ENCODE results near the gene ST3GAL5.

Gene ST3GAL5

DNA sequence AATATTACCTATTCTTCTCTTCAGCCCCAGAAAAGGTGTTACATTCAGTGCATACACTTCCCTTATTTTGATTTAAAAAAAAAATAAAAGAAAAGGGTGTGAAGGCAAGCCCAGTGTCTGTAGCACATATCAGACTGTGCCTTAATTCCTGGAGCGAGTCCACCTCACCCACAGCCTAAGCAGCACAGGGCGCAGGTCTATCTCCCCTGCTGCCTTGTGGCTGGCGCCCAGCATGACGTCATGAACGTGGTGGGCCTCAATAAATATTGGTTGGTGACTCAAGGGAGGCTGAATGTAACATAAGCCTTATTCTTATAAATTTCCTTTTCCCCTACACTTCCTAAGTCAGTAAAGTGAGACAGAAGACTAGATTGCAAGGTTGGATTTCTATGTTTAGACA, 26.4 kb downstream of the ST3GAL5 start:
- Histone ChIP-seq H3K9me3 (ENCODE audit: low read length) (no peaks in the 10 kb centered on the region), H3K36me3 (ENCODE audit: insufficient read depth, low read length) (no peaks in the 10 kb centered on the region), H3K4me3 (ENCODE audit: low read length) (no peak overlapping the region), H3K4me1 (ENCODE audit: insufficient read depth, low read length) (peaks cover 7% of the 10 kb centered on the region), H2AFZ (ENCODE audit: low read depth, low read length) (no peak overlapping the region), H3K27me3 (ENCODE audit: insufficient read depth, low read length) (no peaks in the 10 kb centered on the region)

DNA sequence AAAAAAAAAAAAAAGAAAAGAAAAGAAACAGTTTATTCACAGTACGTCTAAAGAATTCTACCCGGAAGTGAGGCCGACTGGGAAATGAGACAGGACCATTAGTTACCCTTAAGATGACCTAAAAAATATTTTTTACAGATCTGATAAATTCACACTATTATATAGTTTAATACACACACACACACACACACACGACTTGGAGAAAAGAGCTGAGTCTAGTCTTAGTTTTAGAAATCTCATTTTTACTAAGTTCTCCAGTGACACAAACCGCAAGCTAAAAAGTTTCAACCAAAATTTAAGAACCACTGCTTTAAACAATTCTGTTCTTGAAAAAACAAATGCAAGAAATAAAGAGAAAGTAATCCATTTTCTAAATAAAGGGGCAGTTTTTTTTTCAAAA, 27.1 kb downstream of the ST3GAL5 start:
- Histone ChIP-seq H3K36me3 (ENCODE audit: insufficient read depth, low read length) (no peaks in the 10 kb centered on the region), H2AFZ (ENCODE audit: low read depth, low read length) (no peak overlapping the region), H3K4me3 (ENCODE audit: low read length) (no peak overlapping the region), H3K27me3 (ENCODE audit: insufficient read depth, low read length) (no peaks in the 10 kb centered on the region), H3K4me1 (ENCODE audit: insufficient read depth, low read length) (peaks cover 7% of the 10 kb centered on the region), H3K9me3 (ENCODE audit: low read length) (no peaks in the 10 kb centered on the region)

DNA sequence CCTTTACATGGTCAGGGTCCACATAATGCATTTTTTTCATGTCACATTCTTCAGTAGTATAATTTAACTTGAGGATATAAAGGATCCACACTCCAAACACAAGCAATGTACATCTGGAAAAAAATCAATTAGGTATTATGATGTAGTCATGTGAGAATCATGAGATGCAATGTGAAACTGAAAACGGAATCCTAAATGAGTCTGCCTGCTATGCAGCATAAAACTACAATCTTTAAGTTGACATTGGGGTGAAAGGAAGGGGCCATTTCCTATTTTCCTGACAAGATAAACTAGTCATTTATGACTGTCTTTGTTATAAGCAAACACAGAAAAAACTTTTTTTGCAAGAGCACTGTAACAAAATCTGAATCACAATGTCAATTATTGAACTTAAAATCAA, 27.6 kb downstream of the ST3GAL5 start:
- no peaks in the 10 kb centered on the region for H3K27me3 ChIP-seq (ENCODE audit: insufficient read depth, low read length)
- no peak overlapping the region for H2AFZ ChIP-seq (ENCODE audit: low read depth, low read length)
- H3K4me3 ChIP-seq (ENCODE audit: low read length) = no peak overlapping the region
- H3K9me3 ChIP-seq (ENCODE audit: low read length) = no peaks in the 10 kb centered on the region
- H3K36me3 ChIP-seq (ENCODE audit: insufficient read depth, low read length) = no peaks in the 10 kb centered on the region
- peaks cover 7% of the 10 kb centered on the region for H3K4me1 ChIP-seq (ENCODE audit: insufficient read depth, low read length)

DNA sequence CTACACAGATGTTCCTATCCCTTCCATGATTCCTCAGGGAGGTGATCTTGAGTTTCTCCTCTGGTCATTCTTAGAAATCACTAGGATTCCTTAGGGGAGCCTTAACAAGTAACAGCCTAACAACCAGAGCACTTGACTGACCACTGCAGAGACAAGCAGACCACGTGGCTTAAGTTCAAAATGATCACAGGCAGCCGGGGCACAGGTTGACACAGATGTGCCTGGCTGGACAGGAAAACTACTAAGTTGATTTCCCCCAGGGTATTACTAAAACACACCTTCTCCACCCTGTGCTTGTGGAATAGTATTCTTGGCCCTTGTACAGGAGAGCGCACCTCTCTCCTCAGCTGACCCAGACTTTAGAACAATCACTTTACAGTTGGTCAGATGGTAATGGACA, 29.9 kb downstream of the ST3GAL5 start:
- Histone ChIP-seq H2AFZ (ENCODE audit: low read depth, low read length) (no peak overlapping the region), H3K36me3 (ENCODE audit: insufficient read depth, low read length) (no peaks in the 10 kb centered on the region)

DNA sequence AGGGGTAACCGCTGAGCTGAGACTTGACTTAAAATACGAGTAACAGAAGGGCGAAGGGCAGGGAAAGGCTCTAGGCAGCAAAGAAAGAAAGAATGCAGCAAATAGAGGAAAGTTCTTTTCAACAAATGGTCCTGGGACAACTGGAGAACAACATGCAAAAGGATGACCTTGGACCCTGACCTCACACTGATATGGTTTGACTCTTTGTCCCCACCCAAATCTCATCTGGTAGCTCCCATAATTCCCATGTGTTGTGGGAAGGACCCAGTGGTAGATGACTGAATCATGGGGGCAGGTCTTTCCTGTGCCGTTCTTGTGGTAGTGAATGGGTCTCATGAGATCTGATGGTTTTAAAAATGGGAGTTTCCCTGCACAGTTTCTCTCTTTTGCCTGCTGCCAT, 33.9 kb downstream of the ST3GAL5 start:
- Histone ChIP-seq H3K9me3 (ENCODE audit: low read length) (no peaks in the 10 kb centered on the region), H3K36me3 (ENCODE audit: insufficient read depth, low read length) (no peaks in the 10 kb centered on the region), H3K4me3 (ENCODE audit: low read length) (no peak overlapping the region), H2AFZ (ENCODE audit: low read depth, low read length) (no peak overlapping the region), H3K27me3 (ENCODE audit: insufficient read depth, low read length) (no peaks in the 10 kb centered on the region), H3K4me1 (ENCODE audit: insufficient read depth, low read length) (no peaks in the 10 kb centered on the region)

More for the DNA sequence above, 29.9 kb downstream of the ST3GAL5 start:
- H3K4me1 ChIP-seq (ENCODE audit: insufficient read depth, low read length) = peaks cover 7% of the 10 kb centered on the region
- H3K9me3 ChIP-seq (ENCODE audit: low read length) = no peaks in the 10 kb centered on the region
- H3K4me3 ChIP-seq (ENCODE audit: low read length) = no peak overlapping the region
- H3K27me3 ChIP-seq (ENCODE audit: insufficient read depth, low read length) = no peaks in the 10 kb centered on the region

DNA sequence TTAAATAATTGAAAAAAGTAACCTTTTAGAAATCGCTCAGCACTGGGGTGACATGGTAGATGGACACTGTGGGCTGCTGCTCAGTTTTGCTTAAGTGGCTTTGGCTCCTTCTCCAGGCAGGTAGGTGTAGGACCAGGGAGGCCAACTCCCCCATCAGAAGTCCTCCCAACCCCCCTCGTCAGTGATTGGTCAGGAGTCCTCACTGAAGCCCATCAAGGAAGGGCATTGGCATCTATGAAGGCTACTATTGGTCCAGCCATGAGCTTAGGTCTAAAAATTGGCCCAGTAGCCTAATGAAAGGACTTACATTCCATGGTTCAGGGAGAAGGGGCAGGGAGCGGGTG, 34.7 kb downstream of the ST3GAL5 start:
- Histone ChIP-seq H3K4me3 (ENCODE audit: low read length) (no peak overlapping the region), H3K9me3 (ENCODE audit: low read length) (no peaks in the 10 kb centered on the region), H2AFZ (ENCODE audit: low read depth, low read length) (no peak overlapping the region), H3K4me1 (ENCODE audit: insufficient read depth, low read length) (no peaks in the 10 kb centered on the region), H3K27me3 (ENCODE audit: insufficient read depth, low read length) (no peaks in the 10 kb centered on the region), H3K36me3 (ENCODE audit: insufficient read depth, low read length) (no peaks in the 10 kb centered on the region)

DNA sequence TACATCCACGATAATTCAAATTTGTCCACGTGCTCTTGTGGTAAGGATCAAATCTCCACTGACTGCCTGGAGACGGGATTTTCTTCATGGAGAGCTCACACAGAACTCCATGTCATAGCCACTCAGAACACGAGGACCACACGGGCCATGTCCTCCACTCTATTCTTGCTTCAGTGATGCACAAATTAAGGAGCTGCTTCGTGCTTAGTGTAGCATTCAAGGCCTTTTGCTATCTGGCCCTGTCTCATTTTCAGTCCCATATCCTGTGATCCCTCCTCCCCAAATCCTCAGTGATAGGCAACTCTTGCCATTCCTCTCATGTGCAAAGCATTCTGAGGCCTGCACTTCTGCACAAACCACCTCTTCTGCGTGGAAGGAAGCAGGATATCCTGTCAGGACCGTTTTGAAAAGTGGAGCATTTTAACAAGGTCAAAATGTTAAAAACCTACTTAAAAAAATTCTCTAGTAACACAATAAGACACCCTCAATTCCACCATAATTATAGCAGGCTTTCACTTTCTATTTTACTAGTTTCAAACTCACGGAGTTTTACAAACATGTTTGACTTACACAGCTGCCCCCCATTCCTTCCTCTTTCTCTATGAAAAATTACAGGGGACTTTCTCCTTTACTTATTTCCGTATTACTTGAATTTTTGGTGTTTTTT, 35.2 kb downstream of the ST3GAL5 start:
- Histone ChIP-seq H3K9me3 (ENCODE audit: low read length) (no peaks in the 10 kb centered on the region), H3K4me1 (ENCODE audit: insufficient read depth, low read length) (no peaks in the 10 kb centered on the region), H3K36me3 (ENCODE audit: insufficient read depth, low read length) (no peaks in the 10 kb centered on the region), H2AFZ (ENCODE audit: low read depth, low read length) (no peak overlapping the region), H3K27me3 (ENCODE audit: insufficient read depth, low read length) (no peaks in the 10 kb centered on the region), H3K4me3 (ENCODE audit: low read length) (no peak overlapping the region)

DNA sequence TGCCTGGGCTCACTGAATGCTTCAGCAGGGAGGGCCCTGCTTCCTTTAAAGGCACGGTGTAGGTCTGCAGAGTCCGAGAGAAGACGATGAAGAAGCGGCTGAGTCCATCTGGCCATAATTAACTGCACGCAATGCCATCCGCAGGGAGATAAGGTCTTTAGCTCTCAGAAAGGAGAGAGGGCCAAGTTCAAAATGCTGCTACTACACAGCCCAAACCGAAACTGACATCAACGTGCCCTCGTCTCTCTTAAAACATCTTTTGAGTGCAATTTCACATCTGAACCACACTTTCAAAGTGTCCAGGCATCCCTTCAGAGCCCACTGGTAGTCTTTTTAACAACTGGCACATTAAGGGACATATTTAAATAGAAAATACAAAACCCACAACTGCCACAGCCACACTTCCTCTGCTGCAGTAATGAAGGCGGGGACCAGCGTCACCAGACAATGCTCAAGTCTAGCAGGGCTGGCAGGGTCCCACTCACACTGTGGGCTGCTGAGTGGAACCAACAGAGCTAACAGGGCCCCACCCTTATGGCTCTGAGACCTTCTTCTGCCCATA, 35.8 kb downstream of the ST3GAL5 start:
- Histone ChIP-seq H3K27me3 (ENCODE audit: insufficient read depth, low read length) (no peaks in the 10 kb centered on the region), H3K9me3 (ENCODE audit: low read length) (no peaks in the 10 kb centered on the region), H2AFZ (ENCODE audit: low read depth, low read length) (no peak overlapping the region), H3K36me3 (ENCODE audit: insufficient read depth, low read length) (no peaks in the 10 kb centered on the region), H3K4me1 (ENCODE audit: insufficient read depth, low read length) (no peaks in the 10 kb centered on the region), H3K4me3 (ENCODE audit: low read length) (no peak overlapping the region)

DNA sequence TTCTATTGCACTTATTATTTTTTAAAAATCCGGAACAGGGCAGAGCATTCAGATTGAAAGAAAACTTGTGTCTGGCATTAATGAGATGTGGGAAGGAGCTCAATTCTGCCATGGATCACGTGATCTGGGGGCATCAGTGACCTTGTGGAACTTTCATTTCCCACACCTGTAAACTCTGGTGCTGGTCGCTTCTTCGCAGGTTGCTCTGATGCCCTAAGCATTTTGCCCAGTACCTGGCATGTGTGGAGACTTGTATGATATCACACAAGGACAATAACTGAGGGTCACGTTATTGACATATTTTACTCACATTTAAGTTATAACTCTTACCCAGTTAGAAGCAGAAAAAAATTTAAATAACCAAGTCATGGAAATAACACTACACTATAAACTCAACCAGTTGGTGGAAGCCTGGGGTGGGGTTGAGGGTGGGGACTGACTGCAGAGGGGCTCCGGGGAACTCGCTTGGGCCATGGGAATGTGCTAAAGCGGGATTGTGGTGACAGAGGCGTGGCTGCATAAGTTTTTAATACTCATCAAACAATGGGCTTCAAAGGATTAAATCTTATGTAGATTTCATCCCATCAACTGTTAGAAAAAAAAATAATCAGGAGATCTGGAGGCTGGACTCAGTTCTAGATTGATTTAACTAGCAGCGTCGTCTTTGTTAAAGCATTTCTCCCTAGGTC, 36.5 kb downstream of the ST3GAL5 start:
- Histone ChIP-seq H3K27me3 (ENCODE audit: insufficient read depth, low read length) (no peaks in the 10 kb centered on the region), H2AFZ (ENCODE audit: low read depth, low read length) (no peak overlapping the region), H3K36me3 (ENCODE audit: insufficient read depth, low read length) (no peaks in the 10 kb centered on the region), H3K9me3 (ENCODE audit: low read length) (no peaks in the 10 kb centered on the region), H3K4me1 (ENCODE audit: insufficient read depth, low read length) (no peaks in the 10 kb centered on the region), H3K4me3 (ENCODE audit: low read length) (no peak overlapping the region)

DNA sequence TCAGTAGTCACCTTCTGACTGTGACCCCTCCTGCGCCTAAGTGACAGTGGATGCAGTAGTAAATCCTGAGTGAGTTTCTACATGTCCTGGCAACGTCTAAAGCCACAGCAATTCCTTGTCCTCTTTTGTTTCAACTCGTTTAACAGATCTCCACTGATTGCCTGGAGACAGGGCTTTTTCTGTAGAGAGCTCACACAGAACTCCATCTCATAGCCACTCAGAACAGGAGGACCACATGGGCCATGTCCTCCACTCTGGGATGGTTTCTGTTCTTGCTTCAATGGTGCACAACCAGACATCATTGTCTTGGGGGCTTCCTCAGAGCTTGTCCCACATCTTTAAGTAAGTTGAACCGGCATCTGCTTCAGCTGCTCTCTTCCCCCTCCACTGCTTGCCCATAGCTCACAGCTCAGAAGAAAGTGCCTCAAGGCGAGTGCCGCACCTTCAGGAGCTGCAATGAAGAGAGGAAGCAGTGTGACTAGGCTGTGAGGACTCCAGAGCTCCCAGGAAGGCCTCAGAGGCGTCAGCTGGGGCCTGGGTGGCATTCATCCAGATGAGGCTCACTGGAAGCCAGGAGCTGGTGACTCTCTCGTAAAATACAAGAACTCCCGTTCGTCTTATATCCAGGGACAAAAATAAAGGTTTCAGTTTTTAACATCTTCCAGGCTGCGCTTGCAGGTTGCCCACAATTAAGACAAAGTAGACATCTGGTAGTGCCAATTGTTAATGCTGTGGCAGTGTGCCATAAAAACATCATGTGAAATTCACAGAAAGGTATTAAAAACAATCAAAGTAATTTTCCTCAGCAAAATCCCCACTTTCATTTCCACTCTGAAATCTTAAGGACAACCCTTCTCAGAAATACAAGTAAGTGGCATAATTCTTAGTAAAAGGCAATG, 37.3 kb downstream of the ST3GAL5 start:
- no peaks in the 10 kb centered on the region for H3K27me3 ChIP-seq (ENCODE audit: insufficient read depth, low read length)
- H3K4me1 ChIP-seq (ENCODE audit: insufficient read depth, low read length) = no peaks in the 10 kb centered on the region
- H3K36me3 ChIP-seq (ENCODE audit: insufficient read depth, low read length) = no peaks in the 10 kb centered on the region
- no peak overlapping the region for H2AFZ ChIP-seq (ENCODE audit: low read depth, low read length)
- no peaks in the 10 kb centered on the region for H3K9me3 ChIP-seq (ENCODE audit: low read length)
- H3K4me3 ChIP-seq (ENCODE audit: low read length) = no peak overlapping the region

DNA sequence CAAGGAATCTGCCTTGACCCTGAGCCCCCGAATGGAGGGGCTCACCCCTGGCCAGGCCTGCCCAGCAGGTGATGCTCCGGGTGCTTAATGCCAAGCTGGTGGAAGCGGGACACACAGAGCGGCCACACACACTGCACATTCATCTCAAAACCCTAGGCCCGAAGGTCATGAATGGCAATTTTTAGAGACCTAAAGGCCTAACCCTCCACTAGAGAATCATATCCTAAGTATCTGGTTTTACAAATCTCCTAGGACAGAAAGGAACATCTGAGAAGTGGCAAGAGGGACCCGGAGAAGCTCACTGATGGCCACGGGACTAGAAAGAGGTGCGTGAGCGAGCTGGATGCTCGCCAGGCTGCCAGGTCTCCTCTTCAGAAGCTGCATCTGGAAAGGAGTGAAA, 38.3 kb downstream of the ST3GAL5 start:
- Histone ChIP-seq H3K4me3 (ENCODE audit: low read length) (no peak overlapping the region), H3K27me3 (ENCODE audit: insufficient read depth, low read length) (no peaks in the 10 kb centered on the region), H3K4me1 (ENCODE audit: insufficient read depth, low read length) (no peaks in the 10 kb centered on the region), H2AFZ (ENCODE audit: low read depth, low read length) (no peak overlapping the region), H3K9me3 (ENCODE audit: low read length) (no peaks in the 10 kb centered on the region), H3K36me3 (ENCODE audit: insufficient read depth, low read length) (no peaks in the 10 kb centered on the region)

DNA sequence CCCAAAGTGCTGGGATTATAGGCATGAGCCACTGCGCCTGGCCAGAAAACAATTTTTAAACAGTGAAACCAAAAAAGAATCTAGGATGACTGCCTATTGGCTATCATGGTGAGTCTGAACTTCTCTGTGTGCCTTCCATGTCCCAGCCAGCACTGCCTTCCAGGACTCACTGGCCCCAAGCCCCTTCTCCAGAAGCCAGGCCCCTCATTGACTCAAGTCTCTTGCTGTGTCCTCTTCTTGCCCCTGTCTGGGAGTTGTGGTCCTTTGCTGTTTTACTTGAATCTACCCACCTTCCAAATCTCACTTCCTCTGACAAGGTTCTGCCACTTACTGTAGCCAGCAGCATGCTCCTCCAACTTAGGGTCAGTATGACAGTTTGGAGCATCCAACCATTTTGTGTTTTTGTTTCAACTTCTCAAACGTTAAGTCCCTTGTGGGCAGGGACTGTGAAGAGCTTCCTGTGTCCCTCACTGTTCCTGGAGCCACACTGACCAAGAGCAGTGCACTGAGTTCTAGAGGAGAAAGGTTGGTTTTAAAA, 41.7 kb downstream of the ST3GAL5 start:
- no peak overlapping the region for H3K4me3 ChIP-seq (ENCODE audit: low read length)
- no peaks in the 10 kb centered on the region for H3K9me3 ChIP-seq (ENCODE audit: low read length)
- H2AFZ ChIP-seq (ENCODE audit: low read depth, low read length) = no peak overlapping the region
- no peaks in the 10 kb centered on the region for H3K4me1 ChIP-seq (ENCODE audit: insufficient read depth, low read length)
- no peaks in the 10 kb centered on the region for H3K36me3 ChIP-seq (ENCODE audit: insufficient read depth, low read length)
- no peaks in the 10 kb centered on the region for H3K27me3 ChIP-seq (ENCODE audit: insufficient read depth, low read length)

DNA sequence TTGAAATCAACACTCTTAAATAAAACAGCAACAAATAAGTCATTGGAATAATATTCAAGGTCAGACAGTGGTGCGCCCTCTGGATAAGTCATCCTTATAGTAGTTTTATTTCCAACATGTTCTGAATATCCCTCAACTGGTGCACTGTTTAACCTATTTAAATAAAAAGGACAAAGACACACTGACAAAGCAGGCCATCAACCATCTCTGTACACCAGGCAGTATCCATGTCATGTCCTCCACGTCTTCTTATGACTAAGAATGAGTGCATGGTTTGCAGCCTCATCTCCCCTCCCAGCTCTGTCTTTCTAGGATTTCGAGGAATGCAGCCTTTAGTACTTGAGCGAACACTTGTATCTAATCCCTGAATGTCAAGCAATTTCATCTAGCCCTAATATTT, 42.4 kb downstream of the ST3GAL5 start:
- Histone ChIP-seq H3K4me3 (ENCODE audit: low read length) (no peak overlapping the region), H3K9me3 (ENCODE audit: low read length) (no peaks in the 10 kb centered on the region), H3K27me3 (ENCODE audit: insufficient read depth, low read length) (no peaks in the 10 kb centered on the region), H3K36me3 (ENCODE audit: insufficient read depth, low read length) (no peaks in the 10 kb centered on the region), H2AFZ (ENCODE audit: low read depth, low read length) (no peak overlapping the region), H3K4me1 (ENCODE audit: insufficient read depth, low read length) (no peaks in the 10 kb centered on the region)

Data from neuron (in vitro differentiated cells).